IPS-18a (cell line): ENCODE results near the gene DEPDC5.
"Not testable (repeated sequence)": the region's sequence is repeated elsewhere in the genome, so short reads cannot be mapped to it uniquely, and the experiment has no call there.

ENCODE experiments used
- H3K27ac ChIP-seq: one replicate; pipeline ENCODE4 v1.5.1; 2013; ENCODE audit warnings: low read length
- H3K27me3 ChIP-seq: one replicate; pipeline ENCODE4 v1.6.1; 2013; ENCODE audit warnings: mild to moderate bottlenecking, low read length; ENCODE audit not compliant: control insufficient read depth, insufficient read depth
- H3K36me3 ChIP-seq: one replicate; pipeline ENCODE4 v1.6.1; 2013; ENCODE audit warnings: low read depth, low read length; ENCODE audit not compliant: control insufficient read depth
- H3K4me1 ChIP-seq: one replicate; pipeline ENCODE4 v1.6.1; 2013; ENCODE audit warnings: low read depth, low read length; ENCODE audit not compliant: control insufficient read depth
- H3K4me3 ChIP-seq: one replicate; pipeline ENCODE4 v1.5.1; 2013; ENCODE audit warnings: low read length
- H3K9ac ChIP-seq: one replicate; pipeline ENCODE4 v1.6.1; 2013; ENCODE audit warnings: mild to moderate bottlenecking, low read length, moderate library complexity
- H3K9me3 ChIP-seq: one replicate; pipeline ENCODE4 v1.6.1; 2013; ENCODE audit warnings: low read depth, low read length; ENCODE audit not compliant: control insufficient read depth

Gene DEPDC5

GRCh38 chr22:31753634-31754501 is at the start of gene DEPDC5:
DEPDC5 (plus strand) TSS chr22:31754019; CDS start chr22:31754922, 903 bp downstream.
- Histone ChIP-seq H3K4me1 (peaks cover 23% of the 10 kb centered on the region), H3K9me3 (no peaks in the 10 kb centered on the region), H3K4me3 (peak within 1 kb of the TSS; percentile 61), H3K27ac (peak within 1 kb of the TSS; percentile 36), H3K36me3 (peaks cover 2% of the 10 kb centered on the region), H3K27me3 (no peaks in the 10 kb centered on the region), H3K9ac (peak within 1 kb of the TSS; percentile 66)

DNA sequence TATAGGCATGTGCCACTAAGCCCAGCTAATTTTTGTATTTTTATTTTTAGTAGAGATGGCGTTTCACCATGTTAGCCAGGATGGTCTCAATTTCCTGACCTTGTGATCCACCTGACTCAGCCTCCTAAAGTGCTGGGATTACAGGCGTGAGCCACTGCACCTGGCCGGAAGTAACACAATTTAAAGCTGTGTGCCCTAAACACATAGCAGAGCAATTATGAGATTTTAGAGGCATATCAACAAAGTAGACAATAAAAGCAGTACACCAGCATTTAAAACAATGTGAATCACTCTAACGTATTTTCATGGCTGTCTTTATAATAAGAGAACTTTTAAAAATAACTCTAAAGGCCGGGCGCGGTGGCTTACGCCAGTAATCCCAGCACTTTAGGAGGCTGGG is 46.3 kb upstream of the DEPDC5 start:
- Histone ChIP-seq H3K4me1 (no peaks in the 10 kb centered on the region), H3K27me3 (no peaks in the 10 kb centered on the region), H3K9me3 (no peaks in the 10 kb centered on the region), H3K27ac (no peak overlapping the region), H3K36me3 (peaks cover 30% of the 10 kb centered on the region), H3K9ac (no peak overlapping the region), H3K4me3 (no peak overlapping the region)

DNA sequence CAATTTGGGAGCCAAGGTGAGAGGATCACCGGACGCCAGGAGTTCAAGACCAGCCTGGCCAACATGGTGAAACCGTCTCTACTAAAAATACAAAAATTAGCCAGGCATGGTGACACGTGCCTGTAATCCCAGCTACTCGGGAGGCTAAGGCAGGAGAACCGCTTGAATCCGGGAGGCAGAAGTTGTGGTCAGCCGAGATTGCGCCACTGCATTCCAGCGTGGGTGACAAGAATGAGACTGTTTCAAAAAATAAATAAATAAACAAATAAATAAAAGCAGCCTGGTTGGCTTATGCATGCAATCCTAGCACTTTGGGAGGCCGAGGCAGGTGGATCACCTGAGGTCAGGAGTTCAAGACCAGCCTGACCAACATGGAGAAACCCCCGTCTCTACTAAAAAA is 42.6 kb upstream of the DEPDC5 start:
- H3K9me3 ChIP-seq, H3K4me1 ChIP-seq, H3K9ac ChIP-seq, H3K27me3 ChIP-seq, H3K27ac ChIP-seq, H3K4me3 ChIP-seq: not testable (repeated sequence)
- H3K36me3 ChIP-seq, result peaks cover 56% of the 10 kb centered on the region

GRCh38 chr22:31715147-31715778 is 38.6 kb upstream of the DEPDC5 start:
- H3K27ac ChIP-seq, result no peak overlapping the region
- H3K4me3 ChIP-seq, result no peak overlapping the region
- H3K9me3 ChIP-seq, result no peaks in the 10 kb centered on the region
- no peaks in the 10 kb centered on the region for H3K27me3 ChIP-seq
- H3K36me3 ChIP-seq, result peaks cover 72% of the 10 kb centered on the region
- H3K4me1 ChIP-seq, result no peaks in the 10 kb centered on the region
- H3K9ac ChIP-seq, result no peak overlapping the region

DNA sequence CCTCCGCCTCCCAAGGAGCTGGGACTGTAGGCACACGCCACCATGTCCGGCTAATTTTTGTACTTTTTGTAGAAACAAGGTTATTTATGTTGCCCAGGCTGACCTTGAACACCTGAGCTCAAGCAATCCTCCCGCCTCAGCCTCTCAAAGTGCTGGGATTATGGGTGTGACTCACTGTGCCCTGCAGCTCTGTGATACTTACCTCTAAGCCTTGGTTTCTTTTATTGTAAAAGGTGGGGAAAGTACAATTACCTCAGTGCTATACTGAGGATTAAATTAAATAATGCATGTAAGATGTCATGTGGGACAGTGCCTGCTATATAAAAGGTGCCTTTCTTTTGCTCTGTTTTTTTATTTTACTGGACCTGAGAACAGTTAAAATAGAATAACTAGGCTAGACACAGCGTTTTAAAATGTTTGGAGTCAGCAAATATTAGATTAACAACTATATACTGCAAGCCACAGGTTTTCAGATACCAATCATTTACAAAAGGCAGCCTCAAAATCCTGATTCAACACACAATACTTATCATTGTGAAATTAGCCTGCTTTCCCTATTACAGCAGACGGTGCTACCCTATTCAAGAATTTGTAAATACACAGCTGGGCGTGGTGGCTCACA is 33.9 kb upstream of the DEPDC5 start:
- H3K36me3 ChIP-seq, result peaks cover 67% of the 10 kb centered on the region
- no peak overlapping the region for H3K4me3 ChIP-seq
- no peak overlapping the region for H3K9ac ChIP-seq
- H3K27ac ChIP-seq, result no peak overlapping the region
- H3K4me1 ChIP-seq, result no peaks in the 10 kb centered on the region
- H3K27me3 ChIP-seq, result no peaks in the 10 kb centered on the region
- H3K9me3 ChIP-seq, result no peaks in the 10 kb centered on the region

GRCh38 chr22:31723723-31724122 is 30.1 kb upstream of the DEPDC5 start:
- Histone ChIP-seq H3K27ac (no peak overlapping the region), H3K4me1 (no peaks in the 10 kb centered on the region), H3K27me3 (no peaks in the 10 kb centered on the region), H3K9ac (no peak overlapping the region), H3K4me3 (no peak overlapping the region), H3K9me3 (no peaks in the 10 kb centered on the region), H3K36me3 (peaks cover 45% of the 10 kb centered on the region)

DNA sequence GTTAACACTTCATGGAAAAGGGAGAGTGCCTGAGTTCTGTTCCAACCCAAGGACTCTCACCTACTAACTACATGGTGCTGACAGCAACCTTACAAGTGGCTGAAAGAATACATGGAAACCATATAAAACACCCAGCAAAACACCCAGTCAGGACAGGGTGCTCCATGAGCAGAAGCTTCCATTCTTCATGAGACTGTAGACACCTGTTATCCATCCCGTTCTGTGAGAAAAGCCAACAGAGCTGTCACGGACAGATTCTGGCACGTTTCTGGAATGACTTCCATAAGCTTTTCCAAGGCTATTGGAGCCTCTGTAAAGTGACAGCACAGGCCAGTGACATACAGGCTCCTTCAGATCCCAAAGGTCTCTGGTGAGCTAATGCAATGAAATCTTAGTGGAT is 27.1 kb upstream of the DEPDC5 start:
- H3K27ac ChIP-seq, result no peak overlapping the region
- no peaks in the 10 kb centered on the region for H3K4me1 ChIP-seq
- H3K9me3 ChIP-seq, result no peaks in the 10 kb centered on the region
- no peak overlapping the region for H3K4me3 ChIP-seq
- H3K9ac ChIP-seq, result no peak overlapping the region
- no peaks in the 10 kb centered on the region for H3K27me3 ChIP-seq
- peaks cover 30% of the 10 kb centered on the region for H3K36me3 ChIP-seq

GRCh38 chr22:31728857-31729256 is 25.0 kb upstream of the DEPDC5 start:
- Histone ChIP-seq H3K4me3 (no peak overlapping the region), H3K27me3 (no peaks in the 10 kb centered on the region), H3K4me1 (no peaks in the 10 kb centered on the region), H3K9me3 (no peaks in the 10 kb centered on the region), H3K27ac (no peak overlapping the region), H3K9ac (no peak overlapping the region), H3K36me3 (peaks cover 22% of the 10 kb centered on the region)

DNA sequence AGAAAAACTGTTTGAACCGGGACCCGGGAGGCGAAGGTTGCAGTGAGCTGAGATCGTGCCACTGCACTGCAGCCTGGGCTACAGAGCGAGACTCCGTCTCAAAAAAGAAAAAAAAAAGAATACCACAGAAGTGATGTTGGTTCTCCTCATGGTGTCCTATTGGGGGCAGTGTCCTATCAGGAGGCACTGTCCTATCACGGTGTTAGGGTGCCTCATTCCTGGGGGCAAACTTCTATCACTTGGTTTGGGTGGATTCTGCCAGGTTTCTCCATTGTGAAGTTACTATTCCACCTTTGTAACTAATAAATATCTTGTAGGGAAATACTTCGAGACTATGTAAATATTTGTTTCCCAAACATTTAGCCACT is 23.5 kb upstream of the DEPDC5 start:
- Histone ChIP-seq H3K27ac (no peak overlapping the region), H3K4me3 (no peak overlapping the region), H3K36me3 (peaks cover 19% of the 10 kb centered on the region), H3K9me3 (no peaks in the 10 kb centered on the region), H3K27me3 (no peaks in the 10 kb centered on the region), H3K9ac (no peak overlapping the region), H3K4me1 (no peaks in the 10 kb centered on the region)

- no peaks in the 10 kb centered on the region for H3K4me1 ChIP-seq
- peaks cover 22% of the 10 kb centered on the region for H3K36me3 ChIP-seq
- no peaks in the 10 kb centered on the region for H3K27me3 ChIP-seq
- H3K9me3 ChIP-seq, result no peaks in the 10 kb centered on the region
- no peak overlapping the region for H3K27ac ChIP-seq
- no peak overlapping the region for H3K4me3 ChIP-seq
- no peak overlapping the region for H3K9ac ChIP-seq
Observed at GRCh38 chr22:31732089-31732829, 21.6 kb upstream of the DEPDC5 start.

GRCh38 chr22:31733580-31734079 is 20.2 kb upstream of the DEPDC5 start:
- Histone ChIP-seq H3K36me3 (peaks cover 34% of the 10 kb centered on the region), H3K27me3 (no peaks in the 10 kb centered on the region)

More at GRCh38 chr22:31733580-31734079, 20.2 kb upstream of the DEPDC5 start:
- no peak overlapping the region for H3K4me3 ChIP-seq
- H3K9ac ChIP-seq, result no peak overlapping the region
- no peak overlapping the region for H3K27ac ChIP-seq
- no peaks in the 10 kb centered on the region for H3K4me1 ChIP-seq
- no peaks in the 10 kb centered on the region for H3K9me3 ChIP-seq
